ENCODE data around the gene SLC33A1. TPM values are rescaled to one million over a fixed set of nuclear protein-coding genes. Genes with fewer than 3 reads are reported as not detected.
A peak's percentile ranks its signal among the peaks of the same experiment; 100 is the strongest.

The SLC33A1 gene
- total and polyA plus RNA-seq, 2 experiments from 2014 or later, result 12.5 to 33.5 TPM

DNA sequence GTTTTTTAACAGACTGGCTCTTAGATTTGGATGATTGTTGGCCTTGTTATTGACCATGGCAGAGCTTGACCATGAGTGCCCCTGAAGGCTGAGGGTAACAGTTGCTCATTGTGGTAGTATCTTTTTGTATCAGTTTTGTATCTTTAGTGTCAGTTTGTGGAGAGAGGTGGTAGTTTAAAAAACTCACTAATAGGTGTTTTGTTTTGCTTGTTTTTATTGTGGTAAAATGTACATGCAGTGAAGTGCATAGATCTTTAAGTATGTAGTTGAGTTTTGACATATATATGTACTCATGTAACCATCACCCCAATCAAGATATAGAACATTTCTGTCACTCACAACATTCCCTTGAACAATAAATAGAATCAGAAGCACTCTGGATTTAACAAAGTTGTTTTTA lies 26.1 kb upstream of the SLC33A1 start (continued):
- TF ChIP-seq, protein P1, sequence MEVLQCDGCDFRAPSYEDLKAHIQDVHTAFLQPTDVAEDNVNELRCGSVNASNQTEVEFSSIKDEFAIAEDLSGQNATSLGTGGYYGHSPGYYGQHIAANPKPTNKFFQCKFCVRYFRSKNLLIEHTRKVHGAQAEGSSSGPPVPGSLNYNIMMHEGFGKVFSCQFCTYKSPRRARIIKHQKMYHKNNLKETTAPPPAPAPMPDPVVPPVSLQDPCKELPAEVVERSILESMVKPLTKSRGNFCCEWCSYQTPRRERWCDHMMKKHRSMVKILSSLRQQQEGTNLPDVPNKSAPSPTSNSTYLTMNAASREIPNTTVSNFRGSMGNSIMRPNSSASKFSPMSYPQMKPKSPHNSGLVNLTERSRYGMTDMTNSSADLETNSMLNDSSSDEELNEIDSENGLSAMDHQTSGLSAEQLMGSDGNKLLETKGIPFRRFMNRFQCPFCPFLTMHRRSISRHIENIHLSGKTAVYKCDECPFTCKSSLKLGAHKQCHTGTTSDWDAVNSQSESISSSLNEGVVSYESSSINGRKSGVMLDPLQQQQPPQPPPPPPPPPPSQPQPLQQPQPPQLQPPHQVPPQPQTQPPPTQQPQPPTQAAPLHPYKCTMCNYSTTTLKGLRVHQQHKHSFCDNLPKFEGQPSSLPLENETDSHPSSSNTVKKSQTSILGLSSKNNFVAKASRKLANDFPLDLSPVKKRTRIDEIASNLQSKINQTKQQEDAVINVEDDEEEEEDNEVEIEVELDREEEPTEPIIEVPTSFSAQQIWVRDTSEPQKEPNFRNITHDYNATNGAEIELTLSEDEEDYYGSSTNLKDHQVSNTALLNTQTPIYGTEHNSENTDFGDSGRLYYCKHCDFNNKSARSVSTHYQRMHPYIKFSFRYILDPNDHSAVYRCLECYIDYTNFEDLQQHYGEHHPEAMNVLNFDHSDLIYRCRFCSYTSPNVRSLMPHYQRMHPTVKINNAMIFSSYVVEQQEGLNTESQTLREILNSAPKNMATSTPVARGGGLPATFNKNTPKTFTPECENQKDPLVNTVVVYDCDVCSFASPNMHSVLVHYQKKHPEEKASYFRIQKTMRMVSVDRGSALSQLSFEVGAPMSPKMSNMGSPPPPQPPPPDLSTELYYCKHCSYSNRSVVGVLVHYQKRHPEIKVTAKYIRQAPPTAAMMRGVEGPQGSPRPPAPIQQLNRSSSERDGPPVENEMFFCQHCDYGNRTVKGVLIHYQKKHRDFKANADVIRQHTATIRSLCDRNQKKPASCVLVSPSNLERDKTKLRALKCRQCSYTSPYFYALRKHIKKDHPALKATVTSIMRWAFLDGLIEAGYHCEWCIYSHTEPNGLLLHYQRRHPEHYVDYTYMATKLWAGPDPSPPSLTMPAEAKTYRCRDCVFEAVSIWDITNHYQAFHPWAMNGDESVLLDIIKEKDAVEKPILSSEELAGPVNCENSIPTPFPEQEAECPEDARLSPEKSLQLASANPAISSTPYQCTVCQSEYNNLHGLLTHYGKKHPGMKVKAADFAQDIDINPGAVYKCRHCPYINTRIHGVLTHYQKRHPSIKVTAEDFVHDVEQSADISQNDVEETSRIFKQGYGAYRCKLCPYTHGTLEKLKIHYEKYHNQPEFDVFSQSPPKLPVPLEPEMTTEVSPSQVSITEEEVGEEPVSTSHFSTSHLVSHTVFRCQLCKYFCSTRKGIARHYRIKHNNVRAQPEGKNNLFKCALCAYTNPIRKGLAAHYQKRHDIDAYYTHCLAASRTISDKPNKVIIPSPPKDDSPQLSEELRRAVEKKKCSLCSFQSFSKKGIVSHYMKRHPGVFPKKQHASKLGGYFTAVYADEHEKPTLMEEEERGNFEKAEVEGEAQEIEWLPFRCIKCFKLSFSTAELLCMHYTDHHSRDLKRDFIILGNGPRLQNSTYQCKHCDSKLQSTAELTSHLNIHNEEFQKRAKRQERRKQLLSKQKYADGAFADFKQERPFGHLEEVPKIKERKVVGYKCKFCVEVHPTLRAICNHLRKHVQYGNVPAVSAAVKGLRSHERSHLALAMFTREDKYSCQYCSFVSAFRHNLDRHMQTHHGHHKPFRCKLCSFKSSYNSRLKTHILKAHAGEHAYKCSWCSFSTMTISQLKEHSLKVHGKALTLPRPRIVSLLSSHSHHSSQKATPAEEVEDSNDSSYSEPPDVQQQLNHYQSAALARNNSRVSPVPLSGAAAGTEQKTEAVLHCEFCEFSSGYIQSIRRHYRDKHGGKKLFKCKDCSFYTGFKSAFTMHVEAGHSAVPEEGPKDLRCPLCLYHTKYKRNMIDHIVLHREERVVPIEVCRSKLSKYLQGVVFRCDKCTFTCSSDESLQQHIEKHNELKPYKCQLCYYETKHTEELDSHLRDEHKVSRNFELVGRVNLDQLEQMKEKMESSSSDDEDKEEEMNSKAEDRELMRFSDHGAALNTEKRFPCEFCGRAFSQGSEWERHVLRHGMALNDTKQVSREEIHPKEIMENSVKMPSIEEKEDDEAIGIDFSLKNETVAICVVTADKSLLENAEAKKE (CRISPR knock-in tag; IDR thresholded peaks at IDR 0.05), result no peak
- TF ChIP-seq, protein P2, sequence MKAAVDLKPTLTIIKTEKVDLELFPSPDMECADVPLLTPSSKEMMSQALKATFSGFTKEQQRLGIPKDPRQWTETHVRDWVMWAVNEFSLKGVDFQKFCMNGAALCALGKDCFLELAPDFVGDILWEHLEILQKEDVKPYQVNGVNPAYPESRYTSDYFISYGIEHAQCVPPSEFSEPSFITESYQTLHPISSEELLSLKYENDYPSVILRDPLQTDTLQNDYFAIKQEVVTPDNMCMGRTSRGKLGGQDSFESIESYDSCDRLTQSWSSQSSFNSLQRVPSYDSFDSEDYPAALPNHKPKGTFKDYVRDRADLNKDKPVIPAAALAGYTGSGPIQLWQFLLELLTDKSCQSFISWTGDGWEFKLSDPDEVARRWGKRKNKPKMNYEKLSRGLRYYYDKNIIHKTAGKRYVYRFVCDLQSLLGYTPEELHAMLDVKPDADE (IDR thresholded peaks at IDR 0.05), result no peak

- no peaks in the 10 kb centered on the region for H3F3A ChIP-seq (replicated peaks; ENCODE audit: low read depth)
- H3K27me3 Mint-ChIP-seq (ENCODE audit: insufficient read depth, low read depth, poor library complexity), result peaks cover 8% of the 10 kb centered on the region
- no peak overlapping the region for H3K27ac ChIP-seq (ENCODE audit: low read depth)
- peaks cover 100% of the 10 kb centered on the region for H3K79me2 ChIP-seq (replicated peaks; ENCODE audit: insufficient read depth)
- no peak overlapping the region for H3K4me3 ChIP-seq
- no peak for DNase-seq (ENCODE audit: low spot score)
- no peak for ATAC-seq
- no peak overlapping the region for H3K4me2 ChIP-seq
- peaks cover 17% of the 10 kb centered on the region for H3K4me1 ChIP-seq (ENCODE audit: insufficient read depth)
- H4K20me1 ChIP-seq (replicated peaks; ENCODE audit: insufficient read depth), result peaks cover 38% of the 10 kb centered on the region
- no peaks in the 10 kb centered on the region for H3K36me3 ChIP-seq (ENCODE audit: insufficient read depth)
- H3K4me3 Mint-ChIP-seq, result no peak overlapping the region
- no peaks in the 10 kb centered on the region; the same call in 2 of the 3 replicates for H3K9me3 Mint-ChIP-seq
- H3K27ac Mint-ChIP-seq, result peak overlapping the region; percentile 7; the same call in 1 of the 2 replicates
- no peaks in the 10 kb centered on the region for H3K9me2 ChIP-seq (ENCODE audit: insufficient read depth)
- no peak overlapping the region for H2AFZ ChIP-seq
- peaks cover 52% of the 10 kb centered on the region for H3K4me1 Mint-ChIP-seq
- no peaks in the 10 kb centered on the region for H3K27me3 ChIP-seq (ENCODE audit: insufficient read depth)
- peaks cover 5% of the 10 kb centered on the region; the same call in 1 of the 3 replicates for H3K36me3 Mint-ChIP-seq (ENCODE audit: low read depth)
- TF ChIP-seq REST (IDR thresholded peaks at IDR 0.05; ENCODE audit: unreplicated experiment) (no peak), ZNF114 (CRISPR knock-in tag; IDR thresholded peaks at IDR 0.05) (no peak), STAT1 (IDR thresholded peaks at IDR 0.05; ENCODE audit: unreplicated experiment) (no peak), NANOG (IDR thresholded peaks at IDR 0.05; ENCODE audit: borderline replicate concordance) (no peak), ZNF331 (CRISPR knock-in tag; IDR thresholded peaks at IDR 0.05; ENCODE audit: low read depth) (no peak), CREB1 (CRISPR knock-in tag; IDR thresholded peaks at IDR 0.05; ENCODE audit: low read depth) (no peak), EZH2 (IDR thresholded peaks at IDR 0.05; ENCODE audit: low read depth, unreplicated experiment) (no peak)
- TF ChIP-seq, protein P3, sequence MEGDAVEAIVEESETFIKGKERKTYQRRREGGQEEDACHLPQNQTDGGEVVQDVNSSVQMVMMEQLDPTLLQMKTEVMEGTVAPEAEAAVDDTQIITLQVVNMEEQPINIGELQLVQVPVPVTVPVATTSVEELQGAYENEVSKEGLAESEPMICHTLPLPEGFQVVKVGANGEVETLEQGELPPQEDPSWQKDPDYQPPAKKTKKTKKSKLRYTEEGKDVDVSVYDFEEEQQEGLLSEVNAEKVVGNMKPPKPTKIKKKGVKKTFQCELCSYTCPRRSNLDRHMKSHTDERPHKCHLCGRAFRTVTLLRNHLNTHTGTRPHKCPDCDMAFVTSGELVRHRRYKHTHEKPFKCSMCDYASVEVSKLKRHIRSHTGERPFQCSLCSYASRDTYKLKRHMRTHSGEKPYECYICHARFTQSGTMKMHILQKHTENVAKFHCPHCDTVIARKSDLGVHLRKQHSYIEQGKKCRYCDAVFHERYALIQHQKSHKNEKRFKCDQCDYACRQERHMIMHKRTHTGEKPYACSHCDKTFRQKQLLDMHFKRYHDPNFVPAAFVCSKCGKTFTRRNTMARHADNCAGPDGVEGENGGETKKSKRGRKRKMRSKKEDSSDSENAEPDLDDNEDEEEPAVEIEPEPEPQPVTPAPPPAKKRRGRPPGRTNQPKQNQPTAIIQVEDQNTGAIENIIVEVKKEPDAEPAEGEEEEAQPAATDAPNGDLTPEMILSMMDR (conservative IDR thresholded peaks at IDR 0.05; ENCODE audit: low read depth in 2 of 2), result no peak
These were observed 22.3 kb upstream of the SLC33A1 start for GRCh38 chr3:155876503-155876902.

All from GM23338 (cell line).